Fibroblast of peridontal ligament (primary cell): ENCODE results near the gene ARMC9.
"Not testable (repeated sequence)": the region's sequence is repeated elsewhere in the genome, so short reads cannot be mapped to it uniquely, and the experiment has no call there.

Experiments used
- DNase-seq: peaks from one replicate; pipeline ENCODE4 v3.0.0-alpha.2; 2010; ENCODE audit errors: extremely low read depth

Gene ARMC9

DNA sequence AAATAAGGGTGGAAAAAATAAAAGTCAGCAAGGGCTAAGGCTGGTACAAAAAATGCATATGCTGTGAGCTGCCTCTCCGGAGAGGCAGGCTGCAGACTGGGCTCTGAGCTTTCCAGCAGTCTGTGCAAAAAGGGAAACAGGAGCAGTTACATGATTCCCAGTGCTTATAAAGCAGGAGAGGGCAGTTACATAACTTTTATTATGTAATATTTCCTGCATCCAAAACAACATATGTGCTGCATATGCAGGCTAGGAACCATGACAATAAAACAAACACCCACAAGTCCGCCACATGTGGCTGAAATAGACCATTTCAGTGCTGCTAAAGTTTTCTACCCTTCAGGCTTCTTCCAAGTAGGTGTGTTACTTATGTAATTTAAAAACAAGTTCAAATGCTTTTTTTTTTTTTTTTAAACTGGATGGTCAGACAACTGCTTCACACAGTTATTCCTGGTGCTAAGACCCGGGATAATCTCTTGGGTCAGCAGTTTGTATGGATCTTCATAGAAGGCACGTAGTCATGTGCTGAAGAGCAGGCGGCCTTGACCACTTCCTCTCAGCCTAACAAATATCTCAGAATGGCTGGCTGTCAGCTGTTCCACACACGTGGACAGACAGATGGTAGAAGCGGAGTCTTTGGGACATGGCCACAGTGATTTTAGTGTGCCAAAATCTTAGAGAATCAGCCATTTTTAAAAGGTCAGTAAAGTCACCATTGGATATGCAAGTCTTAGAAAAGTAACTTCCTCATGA, 43.5 kb downstream of the ARMC9 start:
- peak; percentile 30 for DNase-seq

DNA sequence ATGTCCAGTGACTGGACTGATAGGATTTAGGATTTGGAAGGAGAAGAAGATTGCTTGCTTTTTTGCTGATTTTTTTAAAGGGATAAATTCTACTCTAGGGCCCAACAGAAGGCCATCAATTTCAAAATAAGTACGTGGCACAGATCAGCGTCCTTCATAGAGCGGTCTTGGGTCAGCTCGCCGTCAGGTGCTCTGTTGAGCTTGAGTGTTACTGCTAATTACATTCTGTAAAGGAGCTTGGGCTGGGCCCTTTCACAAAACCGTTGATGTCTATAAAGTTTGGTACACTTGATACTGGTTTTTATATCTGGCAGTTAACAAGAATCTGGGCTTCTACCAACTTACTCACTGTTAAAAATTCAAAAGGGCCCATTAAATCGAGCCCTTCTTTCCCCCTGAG, 45.4 kb downstream of the ARMC9 start:
- DNase-seq, result no peak

GRCh38 chr2:231244382-231245248, 46.2 kb downstream of the ARMC9 start:
- DNase-seq, result no peak

- DNase-seq, result no peak
Measured at GRCh38 chr2:231245249-231246094, 47.0 kb downstream of the ARMC9 start.

DNA sequence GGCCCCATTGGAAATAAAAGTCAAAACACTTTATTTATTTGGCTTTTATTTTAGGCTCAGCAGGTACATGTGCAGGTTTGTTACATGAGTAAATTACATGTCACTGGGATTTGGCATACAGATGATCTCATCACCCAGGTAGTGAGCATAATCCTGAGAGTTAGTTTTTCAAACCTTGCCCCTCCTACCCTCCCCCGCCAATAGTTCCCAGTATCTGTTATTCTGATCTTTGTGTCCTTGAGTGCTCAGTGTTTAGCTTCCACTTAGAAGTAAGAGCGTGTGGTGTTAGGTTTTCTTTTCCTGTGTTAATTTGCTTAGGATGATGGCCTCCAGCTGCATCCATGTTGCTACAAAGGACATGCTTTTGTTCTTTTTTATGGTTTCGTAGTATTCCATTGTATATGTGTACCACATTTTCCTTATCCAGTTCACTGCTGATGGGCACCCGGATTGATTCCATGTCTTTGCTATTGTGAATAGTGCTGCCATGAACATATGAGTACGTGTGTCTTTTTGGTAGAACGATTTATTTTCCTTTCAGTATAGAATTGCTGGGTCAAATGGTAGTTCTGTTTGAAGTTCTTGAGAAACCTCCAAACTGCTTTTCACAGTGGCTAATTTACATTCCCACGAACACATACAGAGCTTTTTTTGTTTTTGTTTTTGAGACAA, 47.9 kb downstream of the ARMC9 start:
- DNase-seq, result no peak

GRCh38 chr2:231250146-231250545, 51.7 kb downstream of the ARMC9 start:
- DNase-seq, result peak; percentile 63

GRCh38 chr2:231250698-231251097, 52.3 kb downstream of the ARMC9 start:
- no peak for DNase-seq

- DNase-seq, result not testable (repeated sequence)
Measured at GRCh38 chr2:231253292-231253691, 54.9 kb downstream of the ARMC9 start.

- no peak for DNase-seq
Measured at GRCh38 chr2:231256494-231256893, 58.1 kb downstream of the ARMC9 start.

GRCh38 chr2:231257763-231258162, 59.3 kb downstream of the ARMC9 start:
- DNase-seq, result no peak

GRCh38 chr2:231258701-231259100, 60.3 kb downstream of the ARMC9 start:
- DNase-seq, result no peak

GRCh38 chr2:231259104-231259503, 60.7 kb downstream of the ARMC9 start:
- DNase-seq, result no peak

DNA sequence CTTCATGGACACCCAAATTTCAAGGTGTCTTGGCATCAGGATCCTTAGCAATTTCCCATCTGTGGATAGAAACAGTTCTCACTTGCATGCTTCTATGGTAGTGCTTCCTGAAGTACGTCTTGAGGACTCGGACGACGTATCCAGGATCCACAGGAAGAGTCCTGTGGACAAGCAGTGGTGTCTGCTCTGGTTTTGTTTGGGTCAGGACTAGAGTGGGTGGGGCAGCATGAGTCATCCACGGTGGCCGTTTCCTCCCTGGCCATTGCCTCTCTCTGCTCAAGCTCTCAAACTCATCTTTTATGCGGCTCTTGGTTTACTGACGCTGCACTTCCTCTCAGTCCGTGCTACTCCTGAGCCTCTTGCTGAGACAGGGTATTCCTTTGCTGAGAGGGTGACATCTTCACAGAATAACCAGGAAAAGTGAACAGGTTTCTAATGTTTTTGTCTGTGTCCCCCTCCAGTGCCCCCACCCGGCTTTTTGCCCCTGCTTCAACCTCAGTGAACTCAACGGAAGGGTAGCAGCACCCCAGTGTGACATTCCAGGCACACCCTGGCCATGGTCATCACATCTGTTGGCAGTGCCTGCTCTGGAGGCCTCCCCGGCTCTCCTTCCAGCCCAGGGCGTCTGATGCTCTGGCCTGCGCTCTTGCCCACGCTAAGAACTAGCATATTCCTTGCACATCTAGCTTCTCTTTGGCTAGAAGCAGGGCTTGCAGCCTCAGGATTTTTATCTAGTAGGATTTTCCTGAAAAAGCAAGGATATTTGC, 62.2 kb downstream of the ARMC9 start:
- no peak for DNase-seq

GRCh38 chr2:231263118-231263831, 64.8 kb downstream of the ARMC9 start:
- no peak for DNase-seq

GRCh38 chr2:231270221-231271114, 72.0 kb downstream of the ARMC9 start:
- DNase-seq, result no peak

DNA sequence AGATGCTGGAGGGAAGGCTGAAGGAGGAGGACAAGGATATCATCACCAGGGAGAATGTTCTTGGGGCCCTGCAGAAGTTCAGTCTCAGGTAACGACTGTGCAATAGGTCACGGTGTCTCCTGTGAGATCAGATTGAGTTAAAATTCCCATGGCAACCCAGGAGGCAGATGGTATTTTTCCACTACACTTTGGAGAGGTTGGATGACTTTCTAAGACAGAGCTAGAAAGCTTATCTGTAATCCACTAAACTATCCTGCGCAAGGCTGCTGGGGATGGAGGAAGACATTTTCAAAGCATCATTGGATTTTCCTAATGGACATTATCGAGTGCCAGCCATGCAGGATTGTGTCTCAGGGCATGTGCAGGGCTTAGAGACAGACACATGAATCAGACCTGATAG, 74.6 kb downstream of the ARMC9 start:
- DNase-seq, result no peak

- DNase-seq, result no peak
Measured at GRCh38 chr2:231276987-231277386, 78.6 kb downstream of the ARMC9 start.

DNA sequence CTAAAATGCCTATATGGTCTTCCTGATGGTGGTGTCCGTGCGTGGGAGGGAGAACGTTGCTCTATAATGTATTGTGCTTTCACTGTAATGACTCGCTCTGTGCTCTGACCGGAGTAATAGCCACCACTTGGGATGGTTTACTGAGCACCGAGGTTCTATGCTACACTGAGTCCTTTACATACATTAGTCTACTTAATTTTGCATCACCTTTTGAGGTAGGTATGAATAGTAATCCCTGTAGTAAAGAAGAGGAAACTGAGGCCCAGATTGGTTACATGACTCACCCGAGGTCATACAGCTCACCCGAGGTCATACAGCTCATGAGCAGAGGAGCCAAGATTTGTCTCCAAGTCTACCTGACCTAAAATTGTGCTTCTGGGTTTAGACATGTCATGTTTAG, 79.5 kb downstream of the ARMC9 start:
- no peak for DNase-seq

DNA sequence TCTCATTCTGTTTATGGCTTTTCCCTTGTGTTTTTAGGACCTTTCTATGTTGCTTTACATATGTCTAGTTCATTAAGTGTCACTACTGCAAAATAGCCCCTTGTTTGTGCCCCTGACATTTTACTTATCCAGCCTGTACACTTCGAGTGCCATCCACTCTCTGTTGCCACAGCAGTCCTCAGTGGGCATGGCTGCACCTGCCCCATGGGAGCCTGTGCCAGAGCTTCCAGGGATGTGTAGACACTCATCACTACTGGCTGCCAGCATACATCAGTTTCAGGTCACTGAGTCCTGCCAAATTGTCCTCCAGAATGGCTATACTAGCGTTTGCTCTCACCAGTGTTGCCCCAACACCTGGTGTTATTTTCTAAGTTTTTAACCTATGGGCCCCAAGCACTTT, 80.4 kb downstream of the ARMC9 start:
- DNase-seq, result no peak
